H1 (cell line): Measurements from ENCODE around the gene TEX54. TPM values are rescaled to one million over a fixed set of nuclear protein-coding genes. Genes with fewer than 3 reads are reported as not detected.

Experiments
- CBX5 ChIP-seq: fragments of 300-800, 300-1000 bp; sonication (generic); IDR thresholded peaks from 2 replicates; pipeline ENCODE4 v1.7.1; 2016; ENCODE audit warnings: antibody characterized with exemption, low read length, low read depth
- CBX8 ChIP-seq: fragments of 300-800, 300-1000 bp; sonication (generic); IDR thresholded peaks from 2 replicates; pipeline ENCODE4 v1.7.1; 2016; ENCODE audit warnings: low read depth, low read length, borderline replicate concordance
- CEBPB ChIP-seq: IDR thresholded peaks from 2 replicates; pipeline ENCODE4 v1.6.1; 2012; ENCODE audit warnings: low read depth, low read length
- CTCF ChIP-seq, 3 experiments: IDR thresholded peaks; 1 replicate in 2 of 3; 2 replicates in 1 of 3; pipeline versions ENCODE4 v1.5.1 to v1.6.1; 2011; ENCODE audit warnings: low read length in 3 of 3, mild to moderate bottlenecking in 3 of 3, inconsistent platforms in 2 of 3, low read depth in 1 of 3, moderate library complexity in 1 of 3; ENCODE audit not compliant: insufficient read depth in 1 of 3; ENCODE audit errors: control extremely low read depth in 1 of 3
- EGR1 ChIP-seq: IDR thresholded peaks from 2 replicates; pipeline ENCODE4 v1.6.1; 2011; ENCODE audit warnings: low read depth, low read length, borderline replicate concordance
- EZH2 ChIP-seq: fragments of 200-600 bp; sonication (generic); IDR thresholded peaks from 2 replicates; pipeline ENCODE4 v1.7.1; 2012; ENCODE audit warnings: low read depth, mild to moderate bottlenecking, moderate library complexity, low read length, inconsistent platforms; ENCODE audit not compliant: severe bottlenecking
- GABPA ChIP-seq: IDR thresholded peaks from 2 replicates; pipeline ENCODE4 v1.6.1; 2011; ENCODE audit warnings: mild to moderate bottlenecking, low read length, moderate library complexity, borderline replicate concordance; ENCODE audit not compliant: insufficient read depth
- GTF2F1 ChIP-seq: IDR thresholded peaks from 2 replicates; pipeline ENCODE4 v1.6.1; 2012; ENCODE audit warnings: low read depth, low read length, improper control_type of control experiment, borderline replicate concordance
- NANOG ChIP-seq: IDR thresholded peaks from 2 replicates; pipeline ENCODE4 v1.6.1; 2011; ENCODE audit warnings: low read length, low read depth, mild to moderate bottlenecking, inconsistent platforms; ENCODE audit not compliant: insufficient read depth, poor library complexity, severe bottlenecking
- POLR2A ChIP-seq, 2 experiments: IDR thresholded peaks; 1 replicate in 1 of 2; 2 replicates in 1 of 2; pipeline ENCODE4 v1.6.1; 2011; ENCODE audit warnings: low read depth in 2 of 2, low read length in 2 of 2, mild to moderate bottlenecking in 2 of 2; ENCODE audit errors: control extremely low read depth in 1 of 2
- RBBP5 ChIP-seq: IDR thresholded peaks from 2 replicates; pipeline ENCODE4 v1.7.1; 2012; ENCODE audit warnings: low read depth, mild to moderate bottlenecking, inconsistent platforms, low read length, moderate library complexity, borderline replicate concordance
- RNF2 ChIP-seq: fragments of 200-900, 300-1000 bp; sonication (generic); IDR thresholded peaks from 2 replicates; pipeline ENCODE4 v1.7.1; 2016; ENCODE audit warnings: borderline replicate concordance, low read depth, mild to moderate bottlenecking, antibody characterized with exemption, low read length; ENCODE audit not compliant: poor library complexity, severe bottlenecking; ENCODE audit errors: missing control alignments
- RXRA ChIP-seq: IDR thresholded peaks from 2 replicates; pipeline ENCODE4 v1.6.1; 2011; ENCODE audit warnings: low read depth, mild to moderate bottlenecking, low read length, moderate library complexity; ENCODE audit not compliant: insufficient read depth
- SAP30 ChIP-seq: fragments of 300-600 bp; sonication (generic); IDR thresholded peaks from 2 replicates; pipeline ENCODE4 v1.7.1; 2012; ENCODE audit warnings: low read length, moderate library complexity, mild to moderate bottlenecking, inconsistent platforms; ENCODE audit not compliant: insufficient read depth, insufficient replicate concordance
- SIX5 ChIP-seq: IDR thresholded peaks from 2 replicates; pipeline ENCODE4 v1.6.1; 2011; ENCODE audit warnings: mild to moderate bottlenecking, low read depth, low read length
- SP2 ChIP-seq: IDR thresholded peaks from 2 replicates; pipeline ENCODE4 v1.6.1; 2012; ENCODE audit warnings: mild to moderate bottlenecking, low read length, inconsistent platforms
- YY1 ChIP-seq: IDR thresholded peaks from 2 replicates; pipeline ENCODE4 v1.6.1; 2011; ENCODE audit warnings: low read depth, mild to moderate bottlenecking, low read length
- polyA plus RNA-seq, 7 experiments: library from polyadenylated mRNA; depleted of rRNA in 3 of 7; stranded (reverse) in 5 of 7; unstranded in 2 of 7; fragments of >200 nt in 5 of 7; fragments of 200-250 nt in 2 of 7; gene quantifications; 1 replicate in 5 of 7; 2 replicates in 1 of 7; 4 replicates in 1 of 7; pipeline versions ENCODE4 v1.2.1 to v1.2.3, GENCODE V29; 2011 to 2013; ENCODE audit warnings: missing spikeins in 2 of 7, mixed read lengths in 2 of 7
- total RNA-seq: library from RNA; stranded (reverse); fragmentation: NEBNext Ultra II Directional; extraction: Animal tissue kit (Norgen Biotek cat#: 25700); gene quantifications from 2 replicates; pipeline ENCODE4 v1.2.1, GENCODE V29; 2021
- TF ChIP-seq, protein P1 (sequence below): IDR thresholded peaks from 2 replicates; pipeline ENCODE4 v1.6.1; 2011; ENCODE audit warnings: low read length, improper control_type of control experiment

Gene TEX54
- total and polyA plus RNA-seq, 2 of the 8 experiments (the other 6 are each of a cell fraction or from before 2014, with no cell fraction given): 1.2 TPM; not detected in 1

- TF ChIP-seq GABPA: peak; percentile 84; the same call in 1 of the 2 replicates
- TF ChIP-seq SAP30: peak; percentile 99
- peak; percentile 89 for TF ChIP-seq RBBP5
- peak; percentile 98 for TF ChIP-seq YY1
- TF ChIP-seq POLR2A (IDR thresholded peaks at IDR 0.05; ENCODE audit: control extremely low read depth in 1 of 2, low read depth in 2 of 2, low read length in 2 of 2): peak; percentile 90 to 94; a peak in 2 of 3 replicates
- TF ChIP-seq, protein P1, sequence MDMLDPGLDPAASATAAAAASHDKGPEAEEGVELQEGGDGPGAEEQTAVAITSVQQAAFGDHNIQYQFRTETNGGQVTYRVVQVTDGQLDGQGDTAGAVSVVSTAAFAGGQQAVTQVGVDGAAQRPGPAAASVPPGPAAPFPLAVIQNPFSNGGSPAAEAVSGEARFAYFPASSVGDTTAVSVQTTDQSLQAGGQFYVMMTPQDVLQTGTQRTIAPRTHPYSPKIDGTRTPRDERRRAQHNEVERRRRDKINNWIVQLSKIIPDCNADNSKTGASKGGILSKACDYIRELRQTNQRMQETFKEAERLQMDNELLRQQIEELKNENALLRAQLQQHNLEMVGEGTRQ: no peak; the same call in 1 of the 2 replicates
- TF ChIP-seq SIX5: no peak
- TF ChIP-seq CTCF (IDR thresholded peaks at IDR 0.05; ENCODE audit: control extremely low read depth in 1 of 3, insufficient read depth in 1 of 3, low read depth in 1 of 3, low read length in 3 of 3): no peak
- TF ChIP-seq RNF2: no peak
- no peak for TF ChIP-seq EGR1
- TF ChIP-seq EZH2: no peak
- no peak for TF ChIP-seq CBX5
- no peak for TF ChIP-seq CBX8
- no peak for TF ChIP-seq RXRA
- TF ChIP-seq CEBPB: no peak
- TF ChIP-seq SP2: no peak
- peak; percentile 30; the same call in 1 of the 2 replicates for TF ChIP-seq GTF2F1
- no peak for TF ChIP-seq NANOG
These were observed 6.7 kb upstream of the TEX54 start, which contains the start of gene WDR74 (continued) for GRCh38 chr11:62839050-62839945.
